Sigmoid colon (tissue), 7 donors: ENCODE measurements around the gene LYSMD2. TPM values are rescaled to one million over a fixed set of nuclear protein-coding genes. Genes with fewer than 3 reads are reported as not detected.
A peak's percentile ranks its signal among the peaks of the same experiment; 100 is the strongest.

Source experiments
- DNase-seq: peaks from one replicate; pipeline ENCODE4 v3.0.0-alpha.2; 2019
- H3K27ac ChIP-seq, 4 donors: fragments of 200-600 bp; sonication (generic); one replicate each; pipeline ENCODE4 v1.5.1; 2016 to 2019; ENCODE audit warnings: mild to moderate bottlenecking in 1 of 4
- H3K27me3 ChIP-seq, 3 donors: fragments of 200-600 bp; sonication (generic); one replicate each; pipeline ENCODE4 v1.5.1; 2019; ENCODE audit warnings: mild to moderate bottlenecking in 1 of 3
- H3K36me3 ChIP-seq, 4 donors: fragments of 200-600 bp; sonication (generic); one replicate each; pipeline ENCODE4 v1.5.1; 2016 to 2019
- H3K4me1 ChIP-seq, 4 donors: fragments of 200-600 bp; sonication (generic); one replicate each; pipeline ENCODE4 v1.5.1; 2017 to 2019
- H3K4me3 ChIP-seq, 4 donors: fragments of 200-600 bp; sonication (generic); one replicate each; pipeline ENCODE4 v1.5.1; 2017 to 2019; ENCODE audit warnings: mild to moderate bottlenecking in 2 of 4, moderate library complexity in 1 of 4
- H3K9me3 ChIP-seq, 4 donors: fragments of 200-600 bp in 3 of 4; sonication (generic) in 3 of 4; one replicate each; pipeline versions ENCODE4 v1.5.1 to v1.6.1; 2013 to 2019
- EP300 ChIP-seq, 4 donors: sonication (generic); formaldehyde crosslinking; IDR thresholded peaks; one replicate each; pipeline ENCODE4 v1.6.1; 2017; ENCODE audit warnings: antibody characterized with exemption in 4 of 4
- POLR2A ChIP-seq, 2 donors: fragments of 450-650 bp; IDR thresholded peaks; one replicate each; pipeline ENCODE4 v1.6.1; 2016; ENCODE audit warnings: antibody characterized with exemption in 2 of 2, mild to moderate bottlenecking in 2 of 2, moderate library complexity in 2 of 2
- POLR2AphosphoS5 ChIP-seq, 4 donors: sonication (generic); formaldehyde crosslinking; IDR thresholded peaks; one replicate each; pipeline ENCODE4 v1.6.1; 2017; ENCODE audit warnings: antibody characterized with exemption in 4 of 4
- WGBS, 2 donors: extraction: QIAGEN DNeasy Blood & Tissue Kit; methylation state at CpG; one replicate each; pipeline ENCODE4 v1.1.7; 2013; 5-methylcytosine and 5-hydroxymethylcytosine counted together
- intact Hi-C: fragments of 100-400 bp; cut with DNase I; formaldehyde crosslinking; loops from one replicate; pipeline ENCODE4 v1.15.1; 2023
- polyA plus RNA-seq, 3 donors: library from polyadenylated mRNA; stranded (reverse); fragments of 200-250 nt; gene quantifications; one replicate each; pipeline ENCODE4 v1.2.3, GENCODE V29; 2013
- total RNA-seq, 4 donors: library from RNA; depleted of rRNA; stranded (reverse); fragments of >200 nt; gene quantifications; one replicate each; pipeline ENCODE4 v1.1.0, GENCODE V29; 2016
- TF ChIP-seq, protein P1 (sequence below), 4 experiments: fragments of 450-650 bp in 3 of 4; fragments of 200-600 bp in 1 of 4; IDR thresholded peaks; one replicate each; pipeline ENCODE4 v1.5.1; 2016 to 2019; ENCODE audit warnings: antibody characterized with exemption in 4 of 4, mild to moderate bottlenecking in 3 of 4, moderate library complexity in 2 of 4
- donor health status: healthy with polysubstance abuse.
- donor health status: Bipolar disorder and iron deficiency.
- donor health status: healthy.

LYSMD2 gene
- total and polyA plus RNA-seq, 7 donors: 6.7 to 28.5 (median 15.8) TPM

DNA sequence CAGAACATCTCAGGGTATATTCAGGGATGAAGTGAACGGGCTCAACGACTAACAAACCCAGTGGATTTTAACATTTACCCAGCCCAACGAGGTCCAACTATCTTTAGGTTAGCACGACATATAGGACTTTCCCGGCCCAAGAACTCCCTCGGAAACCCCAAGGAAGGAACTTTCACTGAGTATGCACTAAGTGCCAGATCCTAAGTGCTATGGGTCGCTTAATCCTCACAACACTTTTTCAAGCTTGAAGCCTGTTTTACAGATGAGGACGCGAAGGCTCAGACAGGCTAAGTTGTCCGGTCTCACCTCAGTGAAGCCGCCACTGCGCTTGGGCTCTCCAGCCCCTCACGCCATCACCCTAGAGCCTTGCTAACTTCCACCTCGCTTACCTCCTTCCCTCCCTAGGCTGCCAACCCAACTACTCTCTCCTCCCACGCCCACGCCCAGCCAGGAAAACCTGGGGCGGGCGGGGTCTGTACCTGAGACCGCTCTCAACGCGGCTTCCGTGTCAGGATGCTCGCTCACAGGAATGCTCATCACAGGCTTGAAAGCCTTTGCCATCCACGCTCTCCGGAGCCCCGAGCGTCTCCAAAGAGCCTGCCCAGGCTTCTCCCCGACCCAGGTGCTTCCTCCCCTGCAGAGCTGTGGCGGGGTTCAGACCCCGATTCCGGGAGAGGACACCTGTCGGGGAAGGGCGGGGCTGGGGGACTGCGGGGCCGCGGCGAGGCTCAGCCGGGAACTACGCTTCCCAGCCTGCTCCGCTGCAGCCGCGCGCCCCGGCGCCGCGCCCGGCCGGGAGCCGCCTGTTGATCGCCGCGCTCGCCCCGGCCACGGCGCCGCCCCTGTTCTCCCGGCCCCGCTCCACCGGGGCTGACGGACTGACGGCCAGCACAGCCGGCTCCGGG is 13.6 kb upstream of the LYSMD2 start, which contains the start of gene TMOD2:
Gene TMOD2 (plus strand): TSS at position 806 of the 905 bp plus-strand sequence. CDS start 14,845 bp downstream, outside the sequence.
- peak; percentile 72 for DNase-seq
- no peaks in the 10 kb centered on the region for H3K27me3 ChIP-seq
- intact Hi-C loops: loop anchor here (2.0 kb wide), 1 partner anchor 14 kb away; the partner anchor contains the start of gene LYSMD2
- H3K4me3 ChIP-seq: peak within 1 kb of the TSS; percentile 60 to 96 (median 81)
- H3K27ac ChIP-seq: peak within 1 kb of the TSS; percentile 76 to 85 (median 84)
- TF ChIP-seq POLR2AphosphoS5 (IDR thresholded peaks at IDR 0.05) (peak in 2 of 4 donors; percentile 21 to 48), EP300 (IDR thresholded peaks at IDR 0.05) (no peak)
- peaks cover 0 to 28% (median 10%) of the 10 kb centered on the region in 4 donors for H3K4me1 ChIP-seq
- no peaks in the 10 kb centered on the region for H3K9me3 ChIP-seq
- 6 to 8% methylated on average over 65 of the region's 65 CpGs for WGBS, 2 donors
- H3K36me3 ChIP-seq: no peaks in the 10 kb centered on the region

DNA sequence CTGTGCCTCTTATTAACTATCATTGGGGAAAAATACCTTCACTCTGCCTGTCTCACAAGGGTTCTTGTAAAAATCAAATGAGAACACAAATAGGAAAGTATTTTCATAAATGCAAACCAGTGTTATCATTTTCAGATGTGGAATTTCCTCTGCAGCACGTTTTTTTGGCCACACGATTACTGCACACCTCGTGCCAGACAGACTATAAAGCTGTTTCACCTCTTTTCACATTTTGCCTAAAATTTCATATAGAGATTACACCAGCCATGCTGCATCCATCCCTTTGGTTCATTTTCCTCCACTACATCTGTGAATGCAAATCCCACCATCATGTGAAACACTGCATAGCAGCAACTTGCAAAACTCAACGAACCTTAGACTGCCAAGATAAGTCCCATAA is 12.7 kb upstream of the LYSMD2 start:
- H3K4me3 ChIP-seq: no peak overlapping the region
- H3K27ac ChIP-seq: no peak overlapping the region
- H3K9me3 ChIP-seq: no peaks in the 10 kb centered on the region
- 73 to 77% methylated on average over 4 of the region's 4 CpGs for WGBS, 2 donors
- H3K4me1 ChIP-seq: peaks cover 0 to 24% (median 10%) of the 10 kb centered on the region in 4 donors
- H3K36me3 ChIP-seq: no peaks in the 10 kb centered on the region
- no peaks in the 10 kb centered on the region for H3K27me3 ChIP-seq
- DNase-seq: no peak
- intact Hi-C loops: loop anchor here (2.0 kb wide), 1 partner anchor 13 kb away; the partner anchor contains the start of gene LYSMD2
- TF ChIP-seq, protein P1, sequence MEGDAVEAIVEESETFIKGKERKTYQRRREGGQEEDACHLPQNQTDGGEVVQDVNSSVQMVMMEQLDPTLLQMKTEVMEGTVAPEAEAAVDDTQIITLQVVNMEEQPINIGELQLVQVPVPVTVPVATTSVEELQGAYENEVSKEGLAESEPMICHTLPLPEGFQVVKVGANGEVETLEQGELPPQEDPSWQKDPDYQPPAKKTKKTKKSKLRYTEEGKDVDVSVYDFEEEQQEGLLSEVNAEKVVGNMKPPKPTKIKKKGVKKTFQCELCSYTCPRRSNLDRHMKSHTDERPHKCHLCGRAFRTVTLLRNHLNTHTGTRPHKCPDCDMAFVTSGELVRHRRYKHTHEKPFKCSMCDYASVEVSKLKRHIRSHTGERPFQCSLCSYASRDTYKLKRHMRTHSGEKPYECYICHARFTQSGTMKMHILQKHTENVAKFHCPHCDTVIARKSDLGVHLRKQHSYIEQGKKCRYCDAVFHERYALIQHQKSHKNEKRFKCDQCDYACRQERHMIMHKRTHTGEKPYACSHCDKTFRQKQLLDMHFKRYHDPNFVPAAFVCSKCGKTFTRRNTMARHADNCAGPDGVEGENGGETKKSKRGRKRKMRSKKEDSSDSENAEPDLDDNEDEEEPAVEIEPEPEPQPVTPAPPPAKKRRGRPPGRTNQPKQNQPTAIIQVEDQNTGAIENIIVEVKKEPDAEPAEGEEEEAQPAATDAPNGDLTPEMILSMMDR (IDR thresholded peaks at IDR 0.05): no peak
- no peak for TF ChIP-seq POLR2A (IDR thresholded peaks at IDR 0.05)
- TF ChIP-seq POLR2AphosphoS5 (IDR thresholded peaks at IDR 0.05): no peak
- no peak for TF ChIP-seq EP300 (IDR thresholded peaks at IDR 0.05)

DNA sequence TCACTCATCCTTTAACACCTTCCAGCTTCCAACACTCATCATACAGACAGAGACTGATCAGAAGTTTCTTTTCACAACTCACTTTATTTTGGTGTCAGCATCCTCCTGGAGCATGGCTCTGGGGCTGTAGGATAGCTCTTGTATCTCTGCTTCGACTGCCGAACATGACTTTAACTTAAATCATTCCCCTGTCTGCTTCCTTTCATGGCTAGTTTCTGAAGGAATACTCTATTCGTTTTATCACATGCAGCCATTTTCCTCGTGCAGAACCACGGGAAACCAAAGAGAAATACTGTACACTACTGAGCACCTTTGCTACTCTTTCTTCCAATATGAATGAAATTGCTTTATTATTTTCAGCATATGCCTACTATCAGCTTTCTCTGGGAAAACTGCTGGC is 11.9 kb upstream of the LYSMD2 start:
- intact Hi-C loops: no loop called here
- TF ChIP-seq POLR2A (IDR thresholded peaks at IDR 0.05): no peak
- TF ChIP-seq EP300 (IDR thresholded peaks at IDR 0.05): no peak
- TF ChIP-seq, protein P1 (IDR thresholded peaks at IDR 0.05): no peak
- TF ChIP-seq POLR2AphosphoS5 (IDR thresholded peaks at IDR 0.05): no peak
- H3K4me3 ChIP-seq: no peak overlapping the region
- H3K27me3 ChIP-seq: no peaks in the 10 kb centered on the region
- H3K27ac ChIP-seq: no peak overlapping the region
- no peaks in the 10 kb centered on the region for H3K36me3 ChIP-seq
- no peaks in the 10 kb centered on the region for H3K9me3 ChIP-seq
- DNase-seq: no peak
- WGBS, 2 donors: 82 to 93% methylated on average over 5 of the region's 5 CpGs
- H3K4me1 ChIP-seq: peaks cover 0 to 24% (median 10%) of the 10 kb centered on the region in 4 donors

DNA sequence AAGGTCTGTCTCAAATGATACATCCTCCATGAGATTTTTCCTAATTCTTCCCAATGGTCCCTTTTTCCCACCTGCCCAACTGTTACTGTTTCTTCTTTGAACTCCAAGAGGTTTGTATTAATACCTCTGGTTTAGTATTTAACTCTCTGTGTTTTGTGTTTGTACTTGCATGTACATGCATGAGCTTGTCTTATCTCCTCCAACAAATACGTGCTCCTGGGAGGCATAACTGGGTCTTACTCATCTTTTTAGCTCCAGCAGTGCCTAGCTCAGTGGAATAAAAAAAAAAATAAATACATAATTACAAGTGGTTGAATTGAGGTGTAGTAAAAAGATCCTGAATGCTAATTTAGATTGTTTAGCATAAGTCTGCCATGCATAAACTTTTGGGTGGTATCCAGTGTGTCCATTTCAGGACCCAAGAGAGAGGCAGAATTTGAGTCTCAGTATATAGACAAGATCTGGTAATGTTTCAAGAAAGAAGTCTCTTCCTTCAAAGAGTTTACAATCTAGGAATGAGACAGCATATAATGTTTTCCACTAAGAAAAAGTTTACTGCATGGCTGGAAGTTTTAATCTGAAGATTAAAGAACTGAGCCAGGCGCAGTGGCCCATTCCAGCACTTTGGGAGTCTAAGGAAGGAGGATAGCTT is 1.7 kb upstream of the LYSMD2 start:
- DNase-seq: no peak
- H3K4me3 ChIP-seq: no peak overlapping the region
- H3K27ac ChIP-seq: peak overlapping the region in 1 of 4 donors; percentile 96
- no peaks in the 10 kb centered on the region for H3K9me3 ChIP-seq
- H3K27me3 ChIP-seq: no peaks in the 10 kb centered on the region
- intact Hi-C loops: loop anchor here (5.0 kb wide), 1 partner anchor 38 kb away; no protein-coding TSS in a partner anchor
- 93 to 96% methylated on average over 2 of the region's 2 CpGs for WGBS, 2 donors
- no peaks in the 10 kb centered on the region for H3K36me3 ChIP-seq
- TF ChIP-seq POLR2AphosphoS5 (IDR thresholded peaks at IDR 0.05): no peak
- TF ChIP-seq, protein P1 (IDR thresholded peaks at IDR 0.05): no peak
- no peak for TF ChIP-seq EP300 (IDR thresholded peaks at IDR 0.05)
- TF ChIP-seq POLR2A (IDR thresholded peaks at IDR 0.05): no peak
- peaks cover 0 to 33% (median 21%) of the 10 kb centered on the region in 4 donors for H3K4me1 ChIP-seq
